OCI-LY1 (cell line): ENCODE measurements around the gene CBLC.

Experiments used
- H2AFZ ChIP-seq: fragments of 200-600 bp; sonication (generic), shearing (Covaris generic); 2 replicates; pipeline ENCODE4 v1.6.0; 2014; ENCODE audit warnings: antibody characterized with exemption, mild to moderate bottlenecking, low read length
- H3F3A ChIP-seq: fragments of 200-600 bp; sonication (generic), shearing (Covaris generic); 2 replicates; pipeline ENCODE4 v1.6.0; 2014; ENCODE audit warnings: mild to moderate bottlenecking, antibody characterized with exemption, low read length, moderate library complexity; ENCODE audit not compliant: insufficient read depth
- H3K27ac ChIP-seq: fragments of 200-600 bp; sonication (generic); 2 replicates; pipeline ENCODE4 v1.5.1; 2014; ENCODE audit warnings: low read length, mixed run types, mild to moderate bottlenecking, low read depth; ENCODE audit not compliant: poor library complexity, severe bottlenecking
- H3K27me3 ChIP-seq: fragments of 200-600 bp; sonication (generic); 2 replicates; pipeline ENCODE4 v1.6.0; 2014; ENCODE audit warnings: antibody characterized with exemption, mild to moderate bottlenecking, low read length, moderate library complexity; ENCODE audit not compliant: insufficient read depth
- H3K36me3 ChIP-seq: fragments of 200-600 bp; sonication (generic); 2 replicates; pipeline ENCODE4 v1.6.1; 2014; ENCODE audit warnings: mild to moderate bottlenecking, antibody characterized with exemption, low read length, moderate library complexity, mixed read lengths; ENCODE audit not compliant: insufficient read depth
- H3K4me1 ChIP-seq: fragments of 200-600 bp; sonication (generic); 2 replicates; pipeline ENCODE4 v1.5.1; 2014; ENCODE audit warnings: mild to moderate bottlenecking, low read length, moderate library complexity; ENCODE audit not compliant: insufficient read depth, severe bottlenecking
- H3K4me2 ChIP-seq: fragments of 200-600 bp; sonication (generic), shearing (Covaris generic); 2 replicates; pipeline ENCODE4 v1.6.1; 2014; ENCODE audit warnings: low read length
- H3K4me3 ChIP-seq: fragments of 200-600 bp; sonication (generic); 2 replicates; pipeline ENCODE4 v1.5.1; 2014; ENCODE audit warnings: low read length, low read depth, mild to moderate bottlenecking, mixed read lengths; ENCODE audit not compliant: poor library complexity, severe bottlenecking
- H3K79me2 ChIP-seq: fragments of 200-600 bp; shearing (Covaris generic); 2 replicates; pipeline ENCODE4 v1.6.1; 2016; ENCODE audit warnings: mixed run types, low read length, mixed read lengths; ENCODE audit not compliant: insufficient read depth
- H3K9ac ChIP-seq: fragments of 200-600 bp; sonication (generic), shearing (Covaris generic); 2 replicates; pipeline ENCODE4 v1.6.1; 2014; ENCODE audit warnings: mild to moderate bottlenecking, low read length, mixed read lengths
- H3K9me2 ChIP-seq: fragments of 200-600 bp; sonication (generic), shearing (Covaris generic); 2 replicates; pipeline ENCODE4 v1.6.1; 2014; ENCODE audit warnings: low read depth, mild to moderate bottlenecking, low read length, mixed read lengths
- H3K9me3 ChIP-seq: fragments of 200-600 bp; shearing (Covaris generic); 2 replicates; pipeline ENCODE4 v1.6.1; 2014; ENCODE audit warnings: low read length, mixed read lengths
- H4K20me1 ChIP-seq: fragments of 200-600 bp; sonication (generic), shearing (Covaris generic); 2 replicates; pipeline ENCODE4 v1.6.0; 2016; ENCODE audit warnings: mild to moderate bottlenecking, low read length; ENCODE audit not compliant: insufficient read depth
- CTCF ChIP-seq: fragments of 200-600 bp; sonication (generic), shearing (Covaris generic); IDR thresholded peaks from 2 replicates; pipeline ENCODE4 v1.5.1; 2017; ENCODE audit warnings: mild to moderate bottlenecking, antibody characterized with exemption, low read length, moderate library complexity, mixed read lengths
- EZH2 ChIP-seq: fragments of 200-600 bp; sonication (generic), shearing (Covaris generic); IDR thresholded peaks from 2 replicates; pipeline ENCODE4 v1.8.0; 2017; ENCODE audit warnings: borderline replicate concordance, mixed run types, mild to moderate bottlenecking, antibody characterized with exemption, low read length, moderate library complexity, mixed read lengths

The CBLC gene

DNA sequence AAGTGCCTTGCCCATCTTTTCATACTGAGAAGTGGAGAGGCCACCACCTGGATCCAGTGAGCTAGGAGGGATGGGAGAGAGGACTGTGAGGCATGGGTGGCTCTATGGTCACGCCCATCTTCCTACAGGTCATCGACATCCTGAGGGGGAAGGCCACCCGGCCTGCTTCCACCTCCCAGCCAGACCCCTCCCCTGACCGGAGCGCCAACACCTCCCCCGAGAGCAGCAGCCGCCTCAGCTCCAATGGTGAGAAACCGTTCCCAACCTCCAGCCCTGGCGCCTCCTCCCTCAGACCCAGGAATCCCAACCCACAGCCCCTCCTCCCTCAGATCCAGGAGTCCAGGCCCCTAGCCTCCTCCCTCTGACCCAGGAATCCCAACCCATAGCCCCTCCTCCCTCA, 19.1 kb upstream of the CBLC start:
- Histone ChIP-seq H3K9me3 (no peaks in the 10 kb centered on the region), H3K9me2 (no peaks in the 10 kb centered on the region), H3K9ac (no peak overlapping the region), H3K36me3 (peaks cover 30% of the 10 kb centered on the region), H4K20me1 (no peaks in the 10 kb centered on the region), H2AFZ (no peak overlapping the region), H3K27ac (no peak overlapping the region), H3K79me2 (no peaks in the 10 kb centered on the region), H3K27me3 (no peaks in the 10 kb centered on the region), H3F3A (no peaks in the 10 kb centered on the region), H3K4me1 (peaks cover 14% of the 10 kb centered on the region), H3K4me3 (no peak overlapping the region), H3K4me2 (no peak overlapping the region)
- no peak for TF ChIP-seq EZH2

DNA sequence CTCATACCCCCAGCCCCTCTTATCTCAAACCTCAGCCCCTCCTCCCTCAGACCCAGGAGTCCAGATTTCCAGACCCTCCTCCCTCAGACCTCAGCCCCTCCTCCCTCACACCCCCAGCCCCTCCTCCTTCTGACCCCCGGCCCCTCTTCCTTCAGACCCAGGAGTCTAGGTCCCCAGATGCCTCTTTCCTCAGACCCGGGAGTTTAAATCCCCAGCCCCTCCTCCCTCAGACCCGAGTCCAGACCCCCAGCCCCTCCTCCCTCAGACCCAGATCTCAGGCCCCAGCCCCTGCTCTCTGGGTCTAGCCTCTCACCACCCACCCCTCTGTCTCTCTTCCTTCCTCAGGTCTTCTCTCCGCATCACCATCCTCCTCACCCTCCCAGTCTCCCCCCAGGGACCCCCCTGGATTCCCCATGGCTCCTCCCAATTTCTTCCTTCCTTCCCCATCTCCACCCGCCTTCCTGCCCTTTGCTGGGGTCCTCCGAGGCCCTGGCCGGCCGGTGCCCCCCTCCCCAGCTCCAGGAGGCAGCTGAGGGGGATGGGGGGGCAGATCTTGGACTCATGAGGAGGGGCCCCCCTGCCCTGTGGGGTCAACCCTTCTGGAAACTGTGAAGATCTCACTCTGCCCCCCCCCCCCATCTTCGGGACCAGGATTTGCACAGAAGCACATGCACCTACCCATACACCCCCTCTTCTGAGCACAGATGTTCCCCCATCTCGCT, 18.4 kb upstream of the CBLC start:
- H2AFZ ChIP-seq, result no peak overlapping the region
- no peaks in the 10 kb centered on the region for H3K27me3 ChIP-seq
- H4K20me1 ChIP-seq, result no peaks in the 10 kb centered on the region
- no peak overlapping the region for H3K9ac ChIP-seq
- H3K9me3 ChIP-seq, result no peaks in the 10 kb centered on the region
- TF ChIP-seq EZH2 (no peak), CTCF (no peak)
- H3K9me2 ChIP-seq, result no peaks in the 10 kb centered on the region
- H3K4me2 ChIP-seq, result no peak overlapping the region
- H3K36me3 ChIP-seq, result peaks cover 30% of the 10 kb centered on the region
- peaks cover 9% of the 10 kb centered on the region for H3K4me1 ChIP-seq
- H3K4me3 ChIP-seq, result no peak overlapping the region
- no peaks in the 10 kb centered on the region for H3K79me2 ChIP-seq
- no peaks in the 10 kb centered on the region for H3F3A ChIP-seq
- H3K27ac ChIP-seq, result no peak overlapping the region

GRCh38 chr19:44762038-44762437, 15.7 kb upstream of the CBLC start:
- H3K9ac ChIP-seq, result no peak overlapping the region
- no peaks in the 10 kb centered on the region for H3K4me1 ChIP-seq
- no peaks in the 10 kb centered on the region for H3K27me3 ChIP-seq
- no peak overlapping the region for H3K4me2 ChIP-seq
- H2AFZ ChIP-seq, result no peak overlapping the region
- H3K9me2 ChIP-seq, result no peaks in the 10 kb centered on the region
- no peaks in the 10 kb centered on the region for H3K9me3 ChIP-seq
- H3K36me3 ChIP-seq, result peaks cover 23% of the 10 kb centered on the region
- H3K79me2 ChIP-seq, result no peaks in the 10 kb centered on the region
- H3K4me3 ChIP-seq, result no peak overlapping the region
- H3K27ac ChIP-seq, result no peak overlapping the region
- no peaks in the 10 kb centered on the region for H3F3A ChIP-seq
- no peaks in the 10 kb centered on the region for H4K20me1 ChIP-seq
- no peak for TF ChIP-seq EZH2
- TF ChIP-seq CTCF, result no peak
